BLaER1 (cell line): ENCODE results near the gene CACYBP.
A peak's percentile ranks its signal among the peaks of the same experiment; 100 is the strongest.

Experiments
- H3K27ac ChIP-seq: shearing (Covaris generic); formaldehyde crosslinking; 2 replicates; pipeline ENCODE4 v1.8.1; 2022
- H3K27me3 ChIP-seq: shearing (Covaris generic); formaldehyde crosslinking; 2 replicates; pipeline ENCODE4 v1.8.1; 2022
- H3K36me3 ChIP-seq: shearing (Covaris generic); formaldehyde crosslinking; 2 replicates; pipeline ENCODE4 v1.8.1; 2022
- H3K4me1 ChIP-seq: shearing (Covaris generic); formaldehyde crosslinking; 2 replicates; pipeline ENCODE4 v1.8.1; 2022
- H3K4me2 ChIP-seq: shearing (Covaris generic); formaldehyde crosslinking; 2 replicates; pipeline ENCODE4 v1.8.1; 2022
- H3K4me3 ChIP-seq: shearing (Covaris generic); formaldehyde crosslinking; 2 replicates; pipeline ENCODE4 v1.8.1; 2022
- H3K9ac ChIP-seq: shearing (Covaris generic); formaldehyde crosslinking; 2 replicates; pipeline ENCODE4 v1.8.1; 2022
- H3K9me3 ChIP-seq: shearing (Covaris generic); formaldehyde crosslinking; 2 replicates; pipeline ENCODE4 v1.8.1; 2022
- H4K20me1 ChIP-seq: shearing (Covaris generic); formaldehyde crosslinking; 2 replicates; pipeline ENCODE4 v1.8.1; 2022
- Cebpa-rat ChIP-seq: shearing (Covaris generic); IDR thresholded peaks from 2 replicates; pipeline ENCODE4 v1.8.1; 2022

The CACYBP gene

DNA sequence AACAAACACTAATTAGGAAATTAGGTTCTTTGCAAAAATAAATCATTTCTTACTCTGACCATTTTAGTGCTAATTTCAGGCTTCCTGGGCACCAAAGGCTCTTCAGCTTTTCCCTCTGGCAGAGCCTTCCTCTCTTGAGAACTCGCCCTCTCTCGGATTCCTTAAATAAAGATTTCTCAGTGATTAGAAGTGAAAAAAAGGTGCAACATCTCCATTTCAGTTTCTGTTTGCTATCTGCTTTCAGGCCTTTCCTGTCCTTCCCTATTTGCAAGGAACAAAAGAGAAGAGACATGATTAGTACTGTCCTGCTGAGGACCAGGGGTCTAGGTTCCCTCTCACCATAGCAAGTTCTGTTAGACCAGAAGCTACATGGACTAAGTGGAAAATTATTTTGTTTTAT, 27.8 kb upstream of the CACYBP start:
- no peak for TF ChIP-seq Cebpa-rat

DNA sequence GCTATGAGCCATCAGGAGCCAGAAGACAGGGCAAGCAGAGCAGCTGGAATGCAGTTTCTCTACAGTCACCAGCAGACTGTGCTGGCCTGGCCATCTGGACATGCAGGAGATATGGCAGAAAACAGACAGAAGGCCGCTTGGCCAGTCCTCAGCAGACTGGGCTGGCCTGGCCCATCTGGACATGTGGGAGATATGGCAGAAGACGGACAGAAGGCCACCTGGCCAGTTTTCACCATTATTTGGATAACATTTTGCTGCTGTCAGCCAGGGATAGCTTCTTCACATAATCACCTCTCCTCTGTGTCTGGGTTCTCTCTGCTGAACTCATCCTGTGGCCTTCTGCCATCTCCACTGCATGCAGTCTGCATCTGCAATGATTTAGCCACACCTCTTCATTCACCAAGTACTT, 25.0 kb upstream of the CACYBP start:
- Histone ChIP-seq H3K4me1 (peaks cover 10% of the 10 kb centered on the region), H3K9me3 (no peaks in the 10 kb centered on the region), H4K20me1 (no peaks in the 10 kb centered on the region), H3K27ac (no peak overlapping the region), H3K4me3 (no peak overlapping the region), H3K36me3 (peaks cover 27% of the 10 kb centered on the region), H3K4me2 (no peak overlapping the region), H3K27me3 (no peaks in the 10 kb centered on the region), H3K9ac (no peak overlapping the region)
- TF ChIP-seq Cebpa-rat = no peak

More for the DNA sequence above, 27.8 kb upstream of the CACYBP start:
- no peak overlapping the region for H3K27ac ChIP-seq
- peaks cover 18% of the 10 kb centered on the region for H3K36me3 ChIP-seq
- no peaks in the 10 kb centered on the region for H3K9me3 ChIP-seq
- no peaks in the 10 kb centered on the region for H3K27me3 ChIP-seq
- no peak overlapping the region for H3K9ac ChIP-seq
- no peaks in the 10 kb centered on the region for H4K20me1 ChIP-seq
- H3K4me2 ChIP-seq = no peak overlapping the region
- H3K4me3 ChIP-seq = no peak overlapping the region
- H3K4me1 ChIP-seq = peaks cover 38% of the 10 kb centered on the region

DNA sequence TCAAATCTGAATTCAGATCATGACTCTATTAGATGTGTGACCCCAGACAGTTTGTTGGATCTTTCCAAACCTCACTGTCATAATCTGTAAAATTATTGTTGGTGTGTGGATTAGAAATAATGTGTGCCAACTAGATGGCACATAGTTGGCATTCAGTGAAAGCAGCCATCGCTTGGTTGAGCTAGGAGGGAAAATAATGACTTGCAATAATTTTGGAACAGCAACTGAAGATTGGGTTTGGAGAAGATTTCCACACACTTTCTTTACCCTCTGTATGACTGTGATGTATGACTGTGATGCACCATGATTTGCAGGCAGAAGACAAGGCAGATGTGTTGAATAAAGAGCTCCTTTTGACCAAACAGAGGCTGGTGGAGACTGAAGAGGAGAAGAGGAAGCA, 24.0 kb upstream of the CACYBP start:
- H3K9ac ChIP-seq = no peak overlapping the region
- no peaks in the 10 kb centered on the region for H4K20me1 ChIP-seq
- 0 out of 2 replicates have a peak, but pooled peaks cover 5% of the 10 kb centered on the region for H3K4me1 ChIP-seq
- no peak overlapping the region for H3K4me3 ChIP-seq
- peaks cover 32% of the 10 kb centered on the region for H3K36me3 ChIP-seq
- no peak overlapping the region for H3K27ac ChIP-seq
- no peaks in the 10 kb centered on the region for H3K9me3 ChIP-seq
- H3K27me3 ChIP-seq = no peaks in the 10 kb centered on the region
- H3K4me2 ChIP-seq = no peak overlapping the region
- no peak for TF ChIP-seq Cebpa-rat

- H3K27ac ChIP-seq = no peak overlapping the region
- no peaks in the 10 kb centered on the region for H3K9me3 ChIP-seq
- H3K4me3 ChIP-seq = no peak overlapping the region
- no peak overlapping the region for H3K9ac ChIP-seq
- no peak for TF ChIP-seq Cebpa-rat
- 0 out of 2 replicates have a peak, but pooled peaks cover under 1% of the 10 kb centered on the region for H3K4me1 ChIP-seq
- H3K27me3 ChIP-seq = no peaks in the 10 kb centered on the region
- peaks cover 37% of the 10 kb centered on the region for H3K36me3 ChIP-seq
- H4K20me1 ChIP-seq = no peaks in the 10 kb centered on the region
- H3K4me2 ChIP-seq = no peak overlapping the region
Observed at GRCh38 chr1:174976436-174977108, 23.2 kb upstream of the CACYBP start.

DNA sequence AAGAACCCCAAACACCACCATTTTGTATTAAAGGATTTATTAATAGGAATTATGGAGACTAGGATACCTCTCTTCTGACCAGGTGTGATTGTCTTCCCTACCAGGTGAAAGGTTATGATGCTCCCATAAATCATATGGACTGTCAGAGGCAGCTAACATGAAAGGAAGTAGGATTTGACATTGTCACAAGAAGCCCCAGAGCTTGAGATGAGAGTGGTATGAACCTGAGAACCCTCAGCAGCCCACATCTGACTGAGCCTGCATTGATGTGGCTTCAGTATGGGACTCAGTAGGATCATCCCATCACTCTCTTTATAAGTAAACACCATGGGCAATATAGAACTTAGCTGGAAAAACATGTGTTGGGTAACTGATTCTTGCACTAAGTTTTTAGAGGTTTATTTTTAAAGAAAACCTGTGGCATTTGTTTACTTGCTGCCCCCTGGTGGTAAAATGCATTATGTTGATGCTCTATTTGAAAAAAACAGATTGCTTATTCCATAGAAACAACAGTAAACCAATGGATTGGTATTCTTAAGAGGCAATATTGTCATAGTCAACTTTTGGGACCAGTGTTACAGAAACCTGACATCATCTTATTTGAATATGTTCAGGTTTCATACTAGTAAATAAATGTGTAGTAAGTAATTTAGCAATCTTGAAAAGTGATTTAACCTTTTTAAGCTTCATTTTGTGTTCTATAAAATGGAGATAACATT, 16.6 kb upstream of the CACYBP start:
- Histone ChIP-seq H3K4me2 (no peak overlapping the region), H3K27ac (no peak overlapping the region), H3K9ac (no peak overlapping the region), H3K9me3 (no peaks in the 10 kb centered on the region; the same call in 1 of the 2 replicates), H3K36me3 (peaks cover 35% of the 10 kb centered on the region), H3K4me1 (no peaks in the 10 kb centered on the region), H3K27me3 (no peaks in the 10 kb centered on the region), H3K4me3 (no peak overlapping the region), H4K20me1 (no peaks in the 10 kb centered on the region)
- TF ChIP-seq Cebpa-rat = no peak

DNA sequence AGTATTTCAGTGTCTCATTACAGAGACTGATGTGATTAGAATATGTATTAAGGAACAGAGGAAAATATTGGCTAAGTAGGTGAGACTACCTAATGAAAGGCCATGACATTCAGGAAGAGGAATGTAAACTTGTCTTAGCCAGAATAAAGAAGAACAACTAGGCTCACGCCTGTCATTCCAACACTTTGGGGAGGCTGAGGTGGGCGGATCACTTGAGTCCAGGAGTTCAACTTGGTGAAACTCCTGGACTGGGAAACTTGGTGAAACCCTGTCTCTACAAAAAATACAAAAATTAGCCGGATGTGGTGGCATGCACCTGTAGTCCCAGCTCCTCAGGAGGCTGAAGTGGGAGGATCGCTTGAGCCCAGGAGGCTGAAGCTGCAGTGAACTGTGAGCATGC, 14.8 kb upstream of the CACYBP start:
- no peaks in the 10 kb centered on the region for H4K20me1 ChIP-seq
- TF ChIP-seq Cebpa-rat = no peak
- H3K36me3 ChIP-seq = peaks cover 26% of the 10 kb centered on the region; the same call in 1 of the 2 replicates
- H3K9ac ChIP-seq = no peak overlapping the region
- no peak overlapping the region for H3K4me2 ChIP-seq
- no peak overlapping the region for H3K27ac ChIP-seq
- H3K9me3 ChIP-seq = no peaks in the 10 kb centered on the region; the same call in 1 of the 2 replicates
- H3K27me3 ChIP-seq = no peaks in the 10 kb centered on the region
- peaks cover 8% of the 10 kb centered on the region for H3K4me1 ChIP-seq
- H3K4me3 ChIP-seq = no peak overlapping the region

DNA sequence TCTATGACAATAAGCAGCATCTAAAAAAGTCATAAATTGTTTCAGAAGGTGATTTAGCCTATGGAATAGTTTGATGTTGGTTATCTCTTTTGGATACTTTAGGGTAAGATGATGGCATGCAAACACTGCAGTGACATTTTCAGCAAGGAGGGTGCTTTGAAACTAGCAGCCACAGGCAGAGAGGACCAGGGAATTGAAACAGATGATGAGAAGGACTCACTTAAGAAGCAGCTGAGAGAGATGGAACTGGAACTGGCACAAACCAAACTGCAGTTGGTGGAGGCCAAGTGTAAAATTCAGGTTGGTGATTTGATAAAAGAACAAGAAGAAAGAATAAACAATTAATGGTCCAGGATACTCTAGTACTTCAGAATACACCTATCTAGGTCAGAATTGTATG, 11.2 kb upstream of the CACYBP start:
- no peak for TF ChIP-seq Cebpa-rat
- Histone ChIP-seq H4K20me1 (no peaks in the 10 kb centered on the region), H3K4me1 (peaks cover 15% of the 10 kb centered on the region), H3K9ac (no peak overlapping the region), H3K27ac (no peak overlapping the region), H3K9me3 (no peaks in the 10 kb centered on the region), H3K27me3 (no peaks in the 10 kb centered on the region), H3K36me3 (0 out of 2 replicates have a peak, but pooled peaks cover 7% of the 10 kb centered on the region), H3K4me3 (no peak overlapping the region), H3K4me2 (no peak overlapping the region)

- Histone ChIP-seq H3K36me3 (0 out of 2 replicates have a peak, but pooled peaks cover 9% of the 10 kb centered on the region), H3K27ac (no peak overlapping the region), H3K4me2 (peak overlapping the region; percentile 88; the same call in 1 of the 2 replicates), H4K20me1 (no peaks in the 10 kb centered on the region), H3K4me1 (peaks cover 15% of the 10 kb centered on the region), H3K9ac (no peak overlapping the region), H3K27me3 (no peaks in the 10 kb centered on the region), H3K4me3 (no peak overlapping the region), H3K9me3 (no peaks in the 10 kb centered on the region)
- no peak for TF ChIP-seq Cebpa-rat
Observed at GRCh38 chr1:174988986-174989385, 10.8 kb upstream of the CACYBP start.

DNA sequence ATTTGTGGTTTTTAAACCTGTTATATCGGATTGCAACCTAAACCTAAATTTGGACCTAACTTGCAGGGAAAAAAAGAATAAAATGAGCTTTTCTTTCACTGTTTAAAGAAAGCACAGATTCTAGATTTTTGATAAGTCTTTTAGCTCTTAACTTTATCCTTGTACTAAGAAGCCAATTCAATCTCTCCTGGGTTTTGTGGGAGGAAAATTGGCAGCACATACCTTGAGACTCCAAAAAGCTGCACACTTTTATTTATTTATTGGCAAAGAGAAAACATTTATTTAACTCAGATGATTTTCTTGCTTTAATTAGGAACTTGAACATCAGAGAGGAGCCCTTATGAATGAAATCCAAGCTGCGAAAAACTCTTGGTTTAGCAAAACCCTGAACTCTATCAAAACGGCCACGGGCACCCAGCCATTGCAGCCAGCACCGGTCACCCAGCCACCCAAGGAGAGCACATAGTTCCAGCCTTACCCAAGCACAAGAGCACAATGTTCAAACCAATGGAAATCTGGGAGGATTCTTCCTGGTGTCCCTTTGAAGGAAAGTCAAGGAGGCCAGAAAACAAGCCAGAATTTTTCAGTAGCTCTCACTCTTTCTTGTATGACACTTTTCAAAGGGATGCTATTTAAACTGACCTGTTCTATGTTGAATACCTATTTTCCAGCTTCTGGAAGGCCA, 10.1 kb upstream of the CACYBP start:
- H3K36me3 ChIP-seq = 0 out of 2 replicates have a peak, but pooled peaks cover 11% of the 10 kb centered on the region
- no peaks in the 10 kb centered on the region for H3K27me3 ChIP-seq
- peak overlapping the region; percentile 63 for H3K4me3 ChIP-seq
- H4K20me1 ChIP-seq = no peaks in the 10 kb centered on the region
- H3K9ac ChIP-seq = peak overlapping the region; percentile 68; the same call in 1 of the 2 replicates
- peak overlapping the region; percentile 88 for H3K4me2 ChIP-seq
- peak overlapping the region; percentile 73 for H3K27ac ChIP-seq
- TF ChIP-seq Cebpa-rat = no peak
- peaks cover 15% of the 10 kb centered on the region for H3K4me1 ChIP-seq
- H3K9me3 ChIP-seq = no peaks in the 10 kb centered on the region
